Smooth muscle cell (in vitro differentiated cells): ENCODE measurements around the gene WDR33. TPM values are rescaled to one million over a fixed set of nuclear protein-coding genes. Genes with fewer than 3 reads are reported as not detected.
"Not testable (repeated sequence)": the region's sequence is repeated elsewhere in the genome, so short reads cannot be mapped to it uniquely, and the experiment has no call there.

ENCODE experiments used
- DNase-seq: peaks from one replicate; lab custom pipeline; 2025; ENCODE audit not compliant: unreplicated experiment; lab: John Stamatoyannopoulos, UW
- H2AFZ ChIP-seq: fragments of 200-600 bp; sonication (generic); 2 replicates; pipeline ENCODE4 v1.6.0; 2016; ENCODE audit warnings: antibody characterized with exemption, low read depth, mild to moderate bottlenecking
- H3F3A ChIP-seq: fragments of 200-600 bp; sonication (generic); 2 replicates; pipeline ENCODE4 v1.6.0; 2017; ENCODE audit warnings: antibody characterized with exemption, low read depth
- H3K27ac ChIP-seq: fragments of 200-600 bp; sonication (generic); 2 replicates; pipeline ENCODE4 v1.5.1; 2016; ENCODE audit warnings: low read depth, mild to moderate bottlenecking
- H3K27me3 ChIP-seq: fragments of 200-600 bp; sonication (generic); 2 replicates; pipeline ENCODE4 v1.6.1; 2016; ENCODE audit warnings: low read depth, mild to moderate bottlenecking
- H3K36me3 ChIP-seq: fragments of 200-600 bp; sonication (generic); 2 replicates; pipeline ENCODE4 v1.5.1; 2016; ENCODE audit warnings: low read depth
- H3K4me1 ChIP-seq: fragments of 200-600 bp; sonication (generic); 2 replicates; pipeline ENCODE4 v1.5.1; 2016; ENCODE audit warnings: low read depth
- H3K4me2 ChIP-seq: fragments of 200-600 bp; sonication (generic); 2 replicates; pipeline ENCODE4 v1.6.0; 2016; ENCODE audit warnings: mild to moderate bottlenecking
- H3K4me3 ChIP-seq: fragments of 200-600 bp; sonication (generic); 2 replicates; pipeline ENCODE4 v1.5.1; 2016; ENCODE audit warnings: mild to moderate bottlenecking
- H3K79me2 ChIP-seq: fragments of 200-600 bp; sonication (generic); 2 replicates; pipeline ENCODE4 v1.6.0; 2016; ENCODE audit warnings: low read depth, mild to moderate bottlenecking
- H3K9ac ChIP-seq: fragments of 200-600 bp; sonication (generic); 2 replicates; pipeline ENCODE4 v1.6.0; 2016; ENCODE audit warnings: low read depth
- H3K9me3 ChIP-seq: fragments of 200-600 bp; sonication (generic); replicated peaks from 2 replicates; pipeline ENCODE4 v1.5.1; 2016; ENCODE audit warnings: low read depth
- H4K20me1 ChIP-seq: fragments of 200-600 bp; sonication (generic); 2 replicates; pipeline ENCODE4 v1.6.0; 2016; ENCODE audit warnings: low read depth
- CTCF ChIP-seq: fragments of 200-600 bp; sonication (generic); IDR thresholded peaks from 2 replicates; pipeline ENCODE4 v1.5.1; 2017; ENCODE audit warnings: borderline replicate concordance, mild to moderate bottlenecking, antibody characterized with exemption; ENCODE audit not compliant: insufficient read depth, poor library complexity, severe bottlenecking
- WGBS: methylation state at CpG from one replicate; pipeline ENCODE4 v1.1.7; 2016; ENCODE audit warnings: low lambda C conversion rate; 5-methylcytosine and 5-hydroxymethylcytosine counted together
- polyA plus RNA-seq: library from polyadenylated mRNA; unstranded; fragments of >200 nt; fragmentation: Nextera tagmentation; extraction: Ambion mirVana; gene quantifications from 2 replicates; pipeline ENCODE4 v1.2.1, GENCODE V29; 2016
- total RNA-seq: library from RNA; depleted of rRNA; stranded (reverse); fragments of >200 nt; gene quantifications from 2 replicates; pipeline ENCODE4 v1.2.3, GENCODE V29; 2014

WDR33 gene
- total and polyA plus RNA-seq, 2 experiments from 2014 or later, result 30.4 to 43.3 TPM

- TF ChIP-seq CTCF, result no peak
- Histone ChIP-seq H3K4me2 (no peak overlapping the region), H4K20me1 (no peaks in the 10 kb centered on the region), H2AFZ (no peak overlapping the region), H3K36me3 (no peaks in the 10 kb centered on the region), H3K9ac (no peak overlapping the region), H3K4me1 (no peaks in the 10 kb centered on the region), H3F3A (no peaks in the 10 kb centered on the region), H3K4me3 (no peak overlapping the region), H3K27me3 (no peaks in the 10 kb centered on the region), H3K9me3 (peaks cover 10% of the 10 kb centered on the region), H3K27ac (no peak overlapping the region), H3K79me2 (no peaks in the 10 kb centered on the region)
- DNase-seq, result no peak
- 80% methylated on average over 6 of the region's 6 CpGs for WGBS
These were observed 9.2 kb upstream of the WDR33 start for GRCh38 chr2:127820080-127820668.

- no peaks in the 10 kb centered on the region for H3K4me1 ChIP-seq
- no peaks in the 10 kb centered on the region for H3K27me3 ChIP-seq
- no peaks in the 10 kb centered on the region for H4K20me1 ChIP-seq
- H3K9me3 ChIP-seq, result peaks cover 10% of the 10 kb centered on the region
- no peak for DNase-seq
- H3K4me2 ChIP-seq, result no peak overlapping the region
- H2AFZ ChIP-seq, result no peak overlapping the region
- 88% methylated on average over 8 of the region's 8 CpGs for WGBS
- H3K27ac ChIP-seq, result no peak overlapping the region
- H3K79me2 ChIP-seq, result no peaks in the 10 kb centered on the region
- no peak overlapping the region for H3K4me3 ChIP-seq
- no peak overlapping the region for H3K9ac ChIP-seq
- no peaks in the 10 kb centered on the region for H3K36me3 ChIP-seq
- H3F3A ChIP-seq, result no peaks in the 10 kb centered on the region
- TF ChIP-seq CTCF, result no peak
These were observed 7.9 kb upstream of the WDR33 start for GRCh38 chr2:127818794-127819425.

GRCh38 chr2:127818241-127818640, 7.3 kb upstream of the WDR33 start:
- 81% methylated on average over 5 of the region's 5 CpGs for WGBS
- Histone ChIP-seq H3K4me1 (no peaks in the 10 kb centered on the region), H3K9ac (no peak overlapping the region), H3K27ac (no peak overlapping the region), H3K9me3 (peaks cover 10% of the 10 kb centered on the region), H3K27me3 (no peaks in the 10 kb centered on the region), H3F3A (no peaks in the 10 kb centered on the region), H2AFZ (no peak overlapping the region), H3K4me2 (no peak overlapping the region), H3K79me2 (no peaks in the 10 kb centered on the region), H3K36me3 (no peaks in the 10 kb centered on the region), H3K4me3 (no peak overlapping the region), H4K20me1 (no peaks in the 10 kb centered on the region)
- no peak for DNase-seq
- TF ChIP-seq CTCF, result no peak

GRCh38 chr2:127814677-127815076, 3.7 kb upstream of the WDR33 start:
- 100% methylated on average over 1 of the region's 1 CpG for WGBS
- Histone ChIP-seq H3K4me3 (no peak overlapping the region), H3K9me3 (no peaks in the 10 kb centered on the region)

GRCh38 chr2:127812441-127812840, 1.5 kb upstream of the WDR33 start:
- H2AFZ ChIP-seq, H3K27me3 ChIP-seq, H3F3A ChIP-seq, H3K27ac ChIP-seq, H3K9me3 ChIP-seq, H3K4me2 ChIP-seq, DNase-seq, H3K4me3 ChIP-seq, H3K9ac ChIP-seq, H3K36me3 ChIP-seq: not testable (repeated sequence)
- peaks cover 25% of the 10 kb centered on the region for H4K20me1 ChIP-seq
- peaks cover 34% of the 10 kb centered on the region for H3K79me2 ChIP-seq
- H3K4me1 ChIP-seq, result peaks cover 17% of the 10 kb centered on the region
- WGBS, result 96% methylated on average over 3 of the region's 3 CpGs

More at GRCh38 chr2:127814677-127815076, 3.7 kb upstream of the WDR33 start:
- Histone ChIP-seq H2AFZ (no peak overlapping the region), H3K27ac (no peak overlapping the region), H3K27me3 (no peaks in the 10 kb centered on the region), H3K79me2 (peaks cover 12% of the 10 kb centered on the region), H3K9ac (no peak overlapping the region), H3K4me1 (peaks cover 3% of the 10 kb centered on the region), H3K36me3 (no peaks in the 10 kb centered on the region), H3F3A (no peaks in the 10 kb centered on the region), H3K4me2 (no peak overlapping the region), H4K20me1 (peaks cover 4% of the 10 kb centered on the region)
- no peak for DNase-seq
- TF ChIP-seq CTCF, result no peak
